ENCODE results near the gene CADM1. TPM values are rescaled to one million over a fixed set of nuclear protein-coding genes. Genes with fewer than 3 reads are reported as not detected.

Gene CADM1
- total and polyA plus RNA-seq, 9 of the 15 experiments (the other 6 are each of a cell fraction or from before 2014, with no cell fraction given) = 0.42 TPM; not detected in 8

DNA sequence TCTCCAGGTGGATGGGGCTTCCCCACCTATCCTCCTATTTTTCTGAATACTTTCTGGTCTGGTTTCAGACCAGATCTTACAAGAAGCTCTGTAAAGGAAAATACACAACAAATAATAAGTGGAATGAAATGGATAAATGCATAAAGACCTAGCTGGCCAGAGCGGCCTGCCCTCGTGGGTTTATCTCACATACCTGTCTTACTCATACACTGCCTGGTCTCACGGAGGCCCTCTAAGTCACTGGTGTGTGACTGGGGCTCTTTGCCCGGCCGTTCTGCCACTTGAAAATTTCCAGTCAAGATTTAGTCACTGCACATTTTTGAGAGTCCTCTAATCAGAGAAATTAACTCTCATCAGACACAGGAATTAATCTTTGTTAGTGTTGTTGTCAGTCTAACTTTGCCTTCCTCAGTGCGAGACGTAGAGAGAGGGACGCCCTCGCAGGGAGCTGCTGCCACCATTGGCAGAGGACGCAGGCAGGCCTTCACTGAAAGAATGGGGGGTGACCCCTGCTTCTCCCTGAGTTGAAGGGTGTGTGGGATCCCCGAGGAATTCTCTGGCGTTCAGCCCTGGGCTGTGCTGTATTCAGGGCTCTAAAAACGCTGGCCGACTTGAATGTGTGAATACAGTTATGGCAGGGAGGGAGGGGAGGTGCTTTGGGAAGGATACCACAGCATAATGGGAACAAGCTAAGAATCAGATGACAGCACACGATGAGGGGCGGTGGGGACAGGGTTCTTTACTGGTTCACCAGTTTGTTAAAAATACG lies 46.3 kb upstream of the CADM1 start:
- no peaks in the 10 kb centered on the region for H3K4me1 ChIP-seq (replicated peaks in 1 of 2; ENCODE audit: control insufficient read depth in 2 of 2, insufficient read depth in 2 of 2, low read length in 2 of 2)
- in situ Hi-C loops (cut with MboI) (no loop called here), intact Hi-C loops (cut with micrococcal nuclease) (no loop called here)
- TF ChIP-seq, protein P1, sequence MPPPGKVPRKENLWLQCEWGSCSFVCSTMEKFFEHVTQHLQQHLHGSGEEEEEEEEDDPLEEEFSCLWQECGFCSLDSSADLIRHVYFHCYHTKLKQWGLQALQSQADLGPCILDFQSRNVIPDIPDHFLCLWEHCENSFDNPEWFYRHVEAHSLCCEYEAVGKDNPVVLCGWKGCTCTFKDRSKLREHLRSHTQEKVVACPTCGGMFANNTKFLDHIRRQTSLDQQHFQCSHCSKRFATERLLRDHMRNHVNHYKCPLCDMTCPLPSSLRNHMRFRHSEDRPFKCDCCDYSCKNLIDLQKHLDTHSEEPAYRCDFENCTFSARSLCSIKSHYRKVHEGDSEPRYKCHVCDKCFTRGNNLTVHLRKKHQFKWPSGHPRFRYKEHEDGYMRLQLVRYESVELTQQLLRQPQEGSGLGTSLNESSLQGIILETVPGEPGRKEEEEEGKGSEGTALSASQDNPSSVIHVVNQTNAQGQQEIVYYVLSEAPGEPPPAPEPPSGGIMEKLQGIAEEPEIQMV (tag; conservative IDR thresholded peaks at IDR 0.05; ENCODE audit: low read depth) = no peak
- TF ChIP-seq JUND (IDR thresholded peaks at IDR 0.05; ENCODE audit: borderline replicate concordance, low read depth, low read length) (no peak), JUND (tag; IDR thresholded peaks at IDR 0.05; ENCODE audit: borderline replicate concordance, low read depth, low read length) (no peak), NR2C1 (IDR thresholded peaks at IDR 0.05) (no peak), NR2C1 (tag; IDR thresholded peaks at IDR 0.05) (no peak), ADNP (tag; IDR thresholded peaks at IDR 0.05) (no peak), ZNF764 (CRISPR knock-in tag; IDR thresholded peaks at IDR 0.05; ENCODE audit: low read depth) (no peak), TSC22D4 (tag; IDR thresholded peaks at IDR 0.05) (no peak), ARNT (IDR thresholded peaks at IDR 0.05) (no peak), RUNX1 (IDR thresholded peaks at IDR 0.05; ENCODE audit: low read depth) (no peak), LEF1 (IDR thresholded peaks at IDR 0.05) (no peak), BMI1 (IDR thresholded peaks at IDR 0.05; ENCODE audit: low read length) (no peak), RBFOX2 (IDR thresholded peaks at IDR 0.05; ENCODE audit: low read depth, low read length) (no peak)
- no peaks in the 10 kb centered on the region for H3K36me3 ChIP-seq (ENCODE audit: control insufficient read depth, insufficient read depth, low read length)
- H3K27ac ChIP-seq (ENCODE audit: extremely low read depth, low read depth, low read length) = no peak overlapping the region
- H3K4me2 ChIP-seq (ENCODE audit: insufficient read depth, low read length) = no peak overlapping the region
- DNase-seq (ENCODE audit: extremely low read depth in 1 of 4, low spot score in 3 of 4) = no peak
- no peak for ATAC-seq
- H3K79me2 ChIP-seq (ENCODE audit: control insufficient read depth, insufficient read depth, low read length) = no peaks in the 10 kb centered on the region
- H3K4me3 ChIP-seq = no peak overlapping the region
- H3K9me1 ChIP-seq (ENCODE audit: control insufficient read depth, insufficient read depth, low read length) = no peaks in the 10 kb centered on the region
- H3K9me3 ChIP-seq (replicated peaks; ENCODE audit: control insufficient read depth, insufficient read depth, low read depth, low read length) = no peaks in the 10 kb centered on the region
- no peaks in the 10 kb centered on the region for H4K20me1 ChIP-seq (replicated peaks; ENCODE audit: control insufficient read depth, insufficient read depth, low read length)
- WGBS (ENCODE audit: insufficient coverage, low coverage, missing lambda C conversion rate) = 1% methylated on average over 17 of the region's 17 CpGs
- no peak for FAIRE-seq
- ChIA-PET POLR2A (no interaction called here), CTCF (ENCODE audit: low intra/inter-chr PET ratio) (no interaction called here)
- BruUV-seq (replicated peaks) = no TSS peak
- H2AFZ ChIP-seq (ENCODE audit: low read depth, low read length) = no peak overlapping the region
- no peak overlapping the region for H3K9ac ChIP-seq (ENCODE audit: insufficient read depth in 1 of 2, low read depth in 2 of 2, low read length in 2 of 2)
- H3K27me3 ChIP-seq (ENCODE audit: control insufficient read depth in 2 of 2, insufficient read depth in 2 of 2, low read length in 2 of 2) = no peaks in the 10 kb centered on the region

Measured in K562 (cell line).